B cell (primary cell): Measurements from ENCODE around the gene IL1RN. TPM values are rescaled to one million over a fixed set of nuclear protein-coding genes. Genes with fewer than 3 reads are reported as not detected.

ENCODE experiments used
- ATAC-seq: fragments of 200-7000 bp; cut with Tn5 transposase; one replicate; pipeline ENCODE4 v1.10.0; 2021; ENCODE audit warnings: low read depth, mild to moderate bottlenecking, moderate number of reproducible peaks, moderate library complexity
- CTCF ChIA-PET: fragments of 350-600 bp; sonication (Branson Sonifier 250); formaldehyde crosslinking; loops from one replicate; lab custom pipeline; 2021; ENCODE audit warnings: antibody characterized with exemption, inconsistent platforms; lab: Charles Lee
- POLR2A ChIA-PET: fragments of 350-600 bp; sonication (Branson Sonifier 250); formaldehyde crosslinking; loops from one replicate; lab custom pipeline; 2021; ENCODE audit warnings: antibody characterized with exemption; lab: Charles Lee
- DNase-seq: peaks from one replicate; pipeline ENCODE4 v3.0.0; 2013
- H2AFZ ChIP-seq: 2 replicates; pipeline ENCODE4 v1.6.1; 2012; ENCODE audit warnings: mild to moderate bottlenecking, low read depth, low read length; ENCODE audit not compliant: insufficient read depth, poor library complexity, severe bottlenecking
- H3K27ac ChIP-seq, 2 donors: 1 replicate in 1 of 2; 2 replicates in 1 of 2; pipeline ENCODE4 v1.5.1; 2012 to 2013; ENCODE audit warnings: low read length in 2 of 2, mild to moderate bottlenecking in 2 of 2, moderate library complexity in 1 of 2
- H3K27me3 ChIP-seq, 4 experiments: fragments of 200-600 bp in 1 of 4; sonication (generic) in 1 of 4; replicated peaks in 1 of 4; 1 replicate in 2 of 4; 2 replicates in 2 of 4; pipeline versions ENCODE4 v1.6.1 to v1.7.0; 2013 to 2016; ENCODE audit warnings: low read length in 3 of 4, mild to moderate bottlenecking in 2 of 4, mixed read lengths in 1 of 4, moderate library complexity in 1 of 4; ENCODE audit not compliant: insufficient read depth in 4 of 4, control insufficient read depth in 3 of 4; ENCODE audit errors: control extremely low read depth in 1 of 4
- H3K36me3 ChIP-seq, 2 experiments: replicated peaks in 1 of 2; 1 replicate in 1 of 2; 2 replicates in 1 of 2; pipeline versions ENCODE4 v1.6.1 to v1.7.1; 2013; ENCODE audit warnings: low read length in 1 of 2; ENCODE audit not compliant: insufficient read depth in 2 of 2, control insufficient read depth in 1 of 2; ENCODE audit errors: control extremely low read depth in 1 of 2, extremely low read depth in 1 of 2
- H3K4me1 ChIP-seq, 2 donors: fragments of 200-600 bp in 1 of 2; sonication (generic) in 1 of 2; 1 replicate in 1 of 2; 2 replicates in 1 of 2; pipeline versions ENCODE4 v1.5.1 to v1.6.1; 2013 to 2017; ENCODE audit warnings: low read length in 2 of 2; ENCODE audit not compliant: control insufficient read depth in 2 of 2, insufficient read depth in 2 of 2
- H3K4me2 ChIP-seq: replicated peaks from 2 replicates; pipeline ENCODE3; 2012; ENCODE audit warnings: mild to moderate bottlenecking, low read depth, low read length; ENCODE audit not compliant: poor library complexity, severe bottlenecking
- H3K4me3 ChIP-seq, 5 experiments: fragments of 200-600 bp in 1 of 5; sonication (generic) in 1 of 5; 1 replicate in 3 of 5; 2 replicates in 2 of 5; pipeline versions ENCODE4 v1.5.1 to v1.7.0; 2011 to 2016; ENCODE audit warnings: low read length in 4 of 5, mild to moderate bottlenecking in 4 of 5, low read depth in 2 of 5, control low read depth in 1 of 5, moderate library complexity in 1 of 5; ENCODE audit not compliant: insufficient read depth in 1 of 5; ENCODE audit errors: control extremely low read depth in 1 of 5, extremely low read depth in 1 of 5
- H3K79me2 ChIP-seq: fragments of 200-600 bp; sonication (generic); one replicate; pipeline ENCODE4 v1.6.0; 2016; ENCODE audit warnings: low read length; ENCODE audit not compliant: control insufficient read depth, insufficient read depth
- H3K9ac ChIP-seq: fragments of 200-600 bp; sonication (generic); 2 replicates; pipeline ENCODE4 v1.6.1; 2017; ENCODE audit warnings: mild to moderate bottlenecking, low read length, moderate library complexity
- H3K9me3 ChIP-seq, 3 donors: one replicate each; pipeline versions ENCODE4 v1.6.1 to v1.7.1; 2013; ENCODE audit warnings: low read length in 2 of 3; ENCODE audit not compliant: control insufficient read depth in 2 of 3, insufficient read depth in 1 of 3; ENCODE audit errors: control extremely low read depth in 1 of 3
- H4K20me1 ChIP-seq: 2 replicates; pipeline ENCODE4 v1.6.0; 2012; ENCODE audit warnings: mild to moderate bottlenecking, low read length; ENCODE audit not compliant: insufficient read depth, control insufficient read depth, poor library complexity, severe bottlenecking
- H3K27ac Mint-ChIP-seq: one replicate; pipeline ENCODE4 v1.8.0; 2021; ENCODE audit warnings: mixed read lengths
- H3K27me3 Mint-ChIP-seq: one replicate; pipeline ENCODE4 v1.8.0; 2021; ENCODE audit warnings: mixed read lengths
- H3K4me1 Mint-ChIP-seq: one replicate; pipeline ENCODE4 v1.8.0; 2021; ENCODE audit warnings: mixed read lengths
- H3K4me3 Mint-ChIP-seq: one replicate; pipeline ENCODE4 v1.8.0; 2021; ENCODE audit warnings: mixed read lengths
- H3K9me3 Mint-ChIP-seq: one replicate; pipeline ENCODE4 v1.8.0; 2022; ENCODE audit warnings: mixed read lengths; ENCODE audit not compliant: insufficient read depth
- EZH2 ChIP-seq: IDR thresholded peaks from 2 replicates; pipeline ENCODE4 v1.6.1; 2012; ENCODE audit warnings: borderline replicate concordance, low read depth, mild to moderate bottlenecking, moderate library complexity, low read length; ENCODE audit not compliant: insufficient read depth, poor library complexity, severe bottlenecking
- WGBS: methylation state at CpG from one replicate; pipeline ENCODE4 v1.1.5; 2013; ENCODE audit warnings: missing lambda C conversion rate; ENCODE audit not compliant: insufficient coverage; 5-methylcytosine and 5-hydroxymethylcytosine counted together
- intact Hi-C: fragments of 100-400 bp; cut with micrococcal nuclease; formaldehyde crosslinking; loops from one replicate; pipeline ENCODE4 v1.10.0; 2022
- polyA plus RNA-seq: library from polyadenylated mRNA; depleted of rRNA; stranded (reverse); fragments of >200 nt; gene quantifications from 2 replicates; pipeline ENCODE4 v1.2.3, GENCODE V29; 2012
- total RNA-seq, 2 donors: library from RNA; stranded (reverse); fragments of 120-200 nt in 1 of 2; gene quantifications; 1 replicate in 1 of 2; 2 replicates in 1 of 2; pipeline versions ENCODE4 v1.2.3 to v1.2.4, GENCODE V29; 2013 to 2022
- TF ChIP-seq, protein P1 (sequence below): fragments of 200-600 bp; IDR thresholded peaks from one replicate; pipeline ENCODE4 v1.8.0; 2022; ENCODE audit warnings: antibody characterized with exemption, mild to moderate bottlenecking

The IL1RN gene
- total and polyA plus RNA-seq, 2 donors (not counting 1 experiment from before 2014, with no cell fraction given), result 0.79 TPM; not detected in 1

GRCh38 chr2:113131352-113132185 is 4.2 kb downstream of the IL1RN start:
- POLR2A ChIA-PET, result no interaction called here
- Histone ChIP-seq H3K27ac (no peak overlapping the region), H3K4me3 (no peak overlapping the region), H3K27me3 (peaks cover 0 to 3% (median 0%) of the 10 kb centered on the region in 4 experiments), H2AFZ (no peak overlapping the region), H3K36me3 (no peaks in the 10 kb centered on the region), H3K9ac (no peak overlapping the region), H3K4me2 (no peak overlapping the region), H3K4me1 (peaks cover 0 to 3% of the 10 kb centered on the region in 2 donors), H3K79me2 (peaks cover 2% of the 10 kb centered on the region), H3K9me3 (no peaks in the 10 kb centered on the region), H4K20me1 (no peaks in the 10 kb centered on the region)
- intact Hi-C loops, result no loop called here
- DNase-seq (no peak), ATAC-seq (no peak)
- no peak overlapping the region for H3K4me3 Mint-ChIP-seq
- TF ChIP-seq, protein P1, sequence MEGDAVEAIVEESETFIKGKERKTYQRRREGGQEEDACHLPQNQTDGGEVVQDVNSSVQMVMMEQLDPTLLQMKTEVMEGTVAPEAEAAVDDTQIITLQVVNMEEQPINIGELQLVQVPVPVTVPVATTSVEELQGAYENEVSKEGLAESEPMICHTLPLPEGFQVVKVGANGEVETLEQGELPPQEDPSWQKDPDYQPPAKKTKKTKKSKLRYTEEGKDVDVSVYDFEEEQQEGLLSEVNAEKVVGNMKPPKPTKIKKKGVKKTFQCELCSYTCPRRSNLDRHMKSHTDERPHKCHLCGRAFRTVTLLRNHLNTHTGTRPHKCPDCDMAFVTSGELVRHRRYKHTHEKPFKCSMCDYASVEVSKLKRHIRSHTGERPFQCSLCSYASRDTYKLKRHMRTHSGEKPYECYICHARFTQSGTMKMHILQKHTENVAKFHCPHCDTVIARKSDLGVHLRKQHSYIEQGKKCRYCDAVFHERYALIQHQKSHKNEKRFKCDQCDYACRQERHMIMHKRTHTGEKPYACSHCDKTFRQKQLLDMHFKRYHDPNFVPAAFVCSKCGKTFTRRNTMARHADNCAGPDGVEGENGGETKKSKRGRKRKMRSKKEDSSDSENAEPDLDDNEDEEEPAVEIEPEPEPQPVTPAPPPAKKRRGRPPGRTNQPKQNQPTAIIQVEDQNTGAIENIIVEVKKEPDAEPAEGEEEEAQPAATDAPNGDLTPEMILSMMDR, result no peak
- TF ChIP-seq EZH2, result no peak
- CTCF ChIA-PET, result interaction anchor here (18.7 kb wide), 1 partner anchor 67 kb away, joined by 590 read pairs; no protein-coding TSS in a partner anchor
- H3K27ac Mint-ChIP-seq, result no peak overlapping the region
- 79% methylated on average over 7 of the region's 7 CpGs for WGBS
- H3K9me3 Mint-ChIP-seq, result no peaks in the 10 kb centered on the region
- H3K4me1 Mint-ChIP-seq, result peaks cover 6% of the 10 kb centered on the region
- peaks cover 8% of the 10 kb centered on the region for H3K27me3 Mint-ChIP-seq

GRCh38 chr2:113132414-113133021 is 5.1 kb downstream of the IL1RN start:
- Mint-ChIP-seq H3K9me3 (no peaks in the 10 kb centered on the region), H3K4me1 (peaks cover 5% of the 10 kb centered on the region), H3K4me3 (no peak overlapping the region), H3K27ac (no peak overlapping the region), H3K27me3 (peaks cover 5% of the 10 kb centered on the region)
- CTCF ChIA-PET, result interaction anchor here (1.3 to 18.7 kb wide), 2 partner anchors 19 to 66 kb away, joined by 3 to 590 read pairs; no protein-coding TSS in a partner anchor
- WGBS, result 93% methylated on average over 14 of the region's 17 CpGs
- ATAC-seq (no peak), DNase-seq (no peak)
- Histone ChIP-seq H2AFZ (no peak overlapping the region), H3K4me2 (no peak overlapping the region), H4K20me1 (no peaks in the 10 kb centered on the region), H3K79me2 (peaks cover 12% of the 10 kb centered on the region), H3K4me3 (no peak overlapping the region), H3K27ac (no peak overlapping the region), H3K4me1 (peaks cover 0 to 7% of the 10 kb centered on the region in 2 donors), H3K9me3 (no peaks in the 10 kb centered on the region), H3K9ac (no peak overlapping the region), H3K27me3 (peaks cover 0 to 3% (median 0%) of the 10 kb centered on the region in 4 experiments), H3K36me3 (no peaks in the 10 kb centered on the region)
- intact Hi-C loops, result no loop called here
- POLR2A ChIA-PET, result no interaction called here
- TF ChIP-seq, protein P1, result no peak
- no peak for TF ChIP-seq EZH2
